ENCODE data around the gene TMEM178A. TPM values are rescaled to one million over a fixed set of nuclear protein-coding genes. Genes with fewer than 3 reads are reported as not detected.
A peak's percentile ranks its signal among the peaks of the same experiment; 100 is the strongest.

Gene TMEM178A
- total RNA-seq = 1 to 10 TPM; 1.1 to 6.1 (median 3.2) TPM
- polyA plus RNA-seq = under 1 TPM in 2 of 3 donors, not detected in 1; 0.60 to 0.64 TPM

- no peaks in the 10 kb centered on the region for H3K36me3 ChIP-seq
- H3K4me1 ChIP-seq = peaks cover 0 to 17% (median 12%) of the 10 kb centered on the region in 4 donors
- peak within 1 kb of the TSS in 3 of 4 donors; percentile 34 to 49 (median 35) for H3K27ac ChIP-seq
- no peak for DNase-seq
- H3K27me3 ChIP-seq = peaks cover 0 to 50% (median 22%) of the 10 kb centered on the region in 3 donors
- 1% methylated on average over 90 of the region's 90 CpGs for WGBS, 2 donors
- no peak for TF ChIP-seq POLR2AphosphoS5 (IDR thresholded peaks at IDR 0.05)
- TF ChIP-seq EP300 (IDR thresholded peaks at IDR 0.05) = no peak
- no peak for TF ChIP-seq POLR2A (IDR thresholded peaks at IDR 0.05)
- TF ChIP-seq CTCF (IDR thresholded peaks at IDR 0.05) = no peak
- peak within 1 kb of the TSS; percentile 37 to 73 (median 62) for H3K4me3 ChIP-seq
- intact Hi-C loops (cut with DNase I) = no loop called here
- H3K9me3 ChIP-seq = no peaks in the 10 kb centered on the region
Observed at GRCh38 chr2:39665811-39666490, at the start of gene TMEM178A. TMEM178A (plus strand) TSS chr2:39665917; CDS start chr2:39665975, 58 bp downstream.

GRCh38 chr2:39618236-39618635 is 47.5 kb upstream of the TMEM178A start:
- H3K4me3 ChIP-seq = no peak overlapping the region
- H3K4me1 ChIP-seq = peaks cover 0 to 6% (median 0%) of the 10 kb centered on the region in 4 donors
- WGBS, 2 donors = 95 to 98% methylated on average over 1 of the region's 1 CpG
- H3K27ac ChIP-seq = no peak overlapping the region
- no peaks in the 10 kb centered on the region for H3K27me3 ChIP-seq
- DNase-seq = no peak
- H3K36me3 ChIP-seq = no peaks in the 10 kb centered on the region
- no peaks in the 10 kb centered on the region for H3K9me3 ChIP-seq
- intact Hi-C loops (cut with DNase I) = no loop called here
- TF ChIP-seq POLR2AphosphoS5 (IDR thresholded peaks at IDR 0.05) (no peak), POLR2A (IDR thresholded peaks at IDR 0.05) (no peak), CTCF (IDR thresholded peaks at IDR 0.05) (no peak), EP300 (IDR thresholded peaks at IDR 0.05) (no peak)

GRCh38 chr2:39618736-39619135 is 47.0 kb upstream of the TMEM178A start:
- intact Hi-C loops (cut with DNase I) = no loop called here
- WGBS, 2 donors = 86 to 87% methylated on average over 2 of the region's 2 CpGs
- TF ChIP-seq POLR2AphosphoS5 (IDR thresholded peaks at IDR 0.05) (no peak), CTCF (IDR thresholded peaks at IDR 0.05) (no peak), EP300 (IDR thresholded peaks at IDR 0.05) (no peak), POLR2A (IDR thresholded peaks at IDR 0.05) (no peak)

GRCh38 chr2:39620067-39620466 is 45.6 kb upstream of the TMEM178A start:
- peak; percentile 81 for DNase-seq
- Histone ChIP-seq H3K9me3 (no peaks in the 10 kb centered on the region), H3K4me1 (peaks cover 0 to 6% (median 3%) of the 10 kb centered on the region in 4 donors), H3K27ac (no peak overlapping the region), H3K27me3 (no peaks in the 10 kb centered on the region), H3K36me3 (no peaks in the 10 kb centered on the region), H3K4me3 (no peak overlapping the region)
- intact Hi-C loops (cut with DNase I) = no loop called here
- TF ChIP-seq CTCF (IDR thresholded peaks at IDR 0.05) (no peak), POLR2A (IDR thresholded peaks at IDR 0.05) (no peak), POLR2AphosphoS5 (IDR thresholded peaks at IDR 0.05) (no peak), EP300 (IDR thresholded peaks at IDR 0.05) (no peak)
- WGBS, 2 donors = 29 to 65% methylated on average over 6 of the region's 6 CpGs

More at GRCh38 chr2:39618736-39619135, 47.0 kb upstream of the TMEM178A start:
- H3K4me1 ChIP-seq = peaks cover 0 to 6% (median under 1%) of the 10 kb centered on the region in 4 donors
- no peak for DNase-seq
- no peaks in the 10 kb centered on the region for H3K27me3 ChIP-seq
- no peak overlapping the region for H3K4me3 ChIP-seq
- no peak overlapping the region for H3K27ac ChIP-seq
- no peaks in the 10 kb centered on the region for H3K36me3 ChIP-seq
- H3K9me3 ChIP-seq = no peaks in the 10 kb centered on the region

All from sigmoid colon (tissue), 7 donors.